ENCODE measurements around the gene OASL.

OASL gene

DNA sequence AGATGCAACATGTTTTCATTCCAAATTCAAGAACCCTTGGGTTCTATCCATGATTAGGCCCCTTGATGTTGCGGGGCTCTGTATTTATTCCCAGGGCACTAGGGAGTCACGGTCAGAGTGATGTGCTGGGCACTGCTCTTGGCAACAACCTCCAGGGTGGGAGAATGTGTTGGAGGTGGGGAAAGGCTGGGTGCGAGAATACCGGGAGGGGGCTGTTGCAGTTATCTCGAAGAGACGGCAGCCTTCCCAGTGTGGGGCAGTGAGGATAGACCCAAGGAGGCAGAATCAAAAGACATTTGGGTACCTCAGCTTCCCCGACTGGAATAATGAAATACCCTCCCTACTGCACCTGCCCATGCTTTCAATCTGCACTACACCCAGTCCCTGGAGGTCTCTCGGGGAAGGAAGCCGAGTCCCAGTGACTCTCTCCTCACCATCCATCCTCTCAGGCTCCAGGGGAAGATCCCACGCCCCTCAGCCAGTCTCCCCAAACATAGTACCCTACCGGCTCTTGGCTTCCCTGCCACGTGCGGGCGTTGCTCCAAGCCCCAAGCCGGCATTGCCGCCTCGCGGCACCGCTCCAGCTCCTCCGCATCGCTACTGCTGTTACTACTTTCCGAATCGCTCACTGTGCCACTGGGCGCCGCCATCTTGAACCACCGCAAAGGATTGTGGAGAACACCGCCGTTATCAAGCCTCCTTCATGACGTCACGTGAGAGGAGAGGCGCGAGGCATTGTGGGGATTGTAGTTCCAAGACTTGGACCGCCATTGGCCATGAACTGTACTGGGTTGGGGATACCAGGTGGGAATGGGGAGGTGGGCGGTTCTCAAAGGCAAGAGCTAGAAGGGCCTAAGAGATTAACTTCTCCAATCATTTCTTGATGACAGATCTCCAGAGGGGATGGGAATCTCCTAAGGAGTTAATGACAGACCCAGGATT, 22.9 kb downstream of the OASL start, which contains the start of gene C12orf43:
TSS of gene C12orf43 (minus strand) at position 663 of the 942 bp plus-strand sequence. CDS start at position 650, 13 bp downstream.
- DNase-seq (ENCODE audit: low read depth in 2 of 3, low spot score in 1 of 3) = peak; percentile 88 to 96 (median 91)

DNA sequence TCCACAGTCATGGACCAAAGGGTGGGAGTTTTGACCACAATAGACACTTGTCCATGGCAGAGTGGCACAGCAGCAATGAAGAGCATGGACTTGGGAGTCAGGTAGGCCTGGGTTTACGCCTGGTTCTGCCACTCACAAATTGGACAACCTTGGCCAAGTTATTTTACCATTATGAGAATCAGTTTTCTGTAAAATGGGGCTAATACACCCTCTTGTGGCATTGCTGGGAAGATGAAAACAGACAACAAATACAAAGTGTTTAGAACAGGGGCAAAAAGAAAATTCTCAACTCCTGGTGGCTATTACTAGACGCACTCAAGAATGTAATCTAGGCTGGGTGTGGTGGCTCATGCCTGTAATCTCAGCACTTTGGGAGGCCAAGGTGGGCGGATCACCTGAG, 25.3 kb downstream of the OASL start:
- no peak for DNase-seq (ENCODE audit: low read depth in 2 of 3, low spot score in 1 of 3)

DNA sequence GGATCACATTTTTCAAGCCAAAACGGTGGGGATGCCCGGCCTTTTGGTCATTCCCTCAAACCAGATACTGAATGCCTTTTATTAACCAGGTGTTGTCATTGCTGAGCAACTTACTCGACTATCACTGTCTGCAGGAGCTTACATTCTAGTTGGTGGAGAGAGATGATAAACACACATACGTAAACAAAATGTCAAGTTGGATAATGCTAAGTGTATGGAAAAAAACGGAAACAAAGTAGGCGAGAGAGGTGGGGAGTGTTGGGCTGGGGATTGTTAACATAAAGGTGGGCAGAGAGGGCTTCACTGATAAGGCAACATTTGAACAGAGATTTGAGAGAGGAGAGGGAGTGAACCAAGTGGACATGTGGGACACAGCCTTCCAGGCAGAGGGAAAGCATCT, 27.2 kb downstream of the OASL start:
- no peak for DNase-seq (ENCODE audit: low read depth in 2 of 3, low spot score in 1 of 3)

DNA sequence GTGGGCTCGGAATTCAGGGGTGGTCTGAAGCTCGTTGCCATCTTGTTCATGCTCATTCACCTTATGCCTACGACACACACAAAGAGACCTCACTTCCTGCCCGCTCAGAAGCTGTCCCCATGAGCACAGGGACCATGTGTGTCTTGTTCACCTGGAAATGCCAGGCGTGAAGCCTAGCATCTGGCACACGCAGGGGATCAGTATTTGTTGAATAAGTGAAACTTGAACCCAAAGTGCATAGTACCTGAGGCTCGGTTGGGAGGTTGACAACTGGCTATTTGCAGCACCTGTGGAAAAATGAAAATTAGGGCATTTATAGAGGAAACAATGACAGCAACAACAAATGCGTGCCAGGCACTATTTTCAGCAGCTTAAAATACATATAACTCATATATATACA, 28.2 kb downstream of the OASL start:
- no peak for DNase-seq (ENCODE audit: low read depth in 2 of 3, low spot score in 1 of 3)

DNA sequence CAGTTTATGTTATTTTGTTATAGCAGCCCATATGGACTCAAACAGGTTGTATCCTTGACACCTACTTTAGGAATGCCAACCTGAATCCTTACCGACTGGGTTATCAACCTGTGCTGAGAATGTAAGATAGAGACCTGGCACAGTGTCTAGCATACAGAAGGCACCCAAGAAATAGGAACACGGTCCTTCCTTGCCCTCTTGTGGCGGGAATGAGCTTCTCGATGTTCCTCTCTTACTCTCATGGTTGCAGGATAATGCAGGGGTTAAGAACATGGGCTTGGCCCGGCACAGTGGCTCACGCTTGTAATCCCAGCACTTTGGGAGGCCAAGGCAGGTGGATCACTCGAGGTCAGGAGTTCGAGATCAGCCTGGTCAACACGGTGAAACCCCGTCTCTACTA, 29.3 kb downstream of the OASL start:
- no peak for DNase-seq (ENCODE audit: low read depth in 2 of 3, low spot score in 1 of 3)

DNA sequence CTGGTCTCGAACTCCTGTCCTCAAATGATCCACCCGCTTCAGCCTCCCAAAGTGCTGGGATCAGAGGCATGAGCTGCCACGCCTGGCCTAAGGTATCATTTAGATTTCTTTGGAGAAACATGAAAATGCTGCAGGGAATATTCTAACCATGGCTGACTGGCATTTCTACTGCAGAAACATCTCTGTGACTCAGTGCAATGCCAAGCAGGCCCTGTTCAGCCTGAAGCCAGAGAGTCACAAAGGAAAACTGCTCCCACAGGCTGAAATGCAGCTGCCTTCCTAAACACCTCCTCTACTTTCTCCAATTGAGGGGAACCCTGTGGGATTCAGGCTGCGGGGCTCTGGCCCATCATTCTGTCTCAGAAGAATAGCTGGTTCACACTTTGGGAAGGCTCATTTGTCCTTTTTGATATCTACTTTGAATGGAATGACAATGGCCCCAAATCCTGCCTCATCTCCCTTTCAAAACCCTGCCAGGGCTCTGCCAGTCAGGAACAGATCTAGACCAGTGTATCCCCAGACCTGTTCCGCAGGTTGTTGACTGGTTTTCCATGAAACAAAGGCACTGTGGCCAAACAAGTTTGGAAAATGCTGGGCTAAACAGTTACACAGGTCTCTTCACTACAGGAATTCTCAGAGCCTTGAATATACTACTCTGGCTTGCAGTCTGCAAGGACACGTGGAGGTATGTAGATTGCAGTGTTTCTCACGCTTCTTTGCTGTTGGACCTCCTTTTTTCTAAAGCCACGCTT, 30.5 kb downstream of the OASL start:
- DNase-seq (ENCODE audit: low read depth in 2 of 3, low spot score in 1 of 3) = no peak

DNA sequence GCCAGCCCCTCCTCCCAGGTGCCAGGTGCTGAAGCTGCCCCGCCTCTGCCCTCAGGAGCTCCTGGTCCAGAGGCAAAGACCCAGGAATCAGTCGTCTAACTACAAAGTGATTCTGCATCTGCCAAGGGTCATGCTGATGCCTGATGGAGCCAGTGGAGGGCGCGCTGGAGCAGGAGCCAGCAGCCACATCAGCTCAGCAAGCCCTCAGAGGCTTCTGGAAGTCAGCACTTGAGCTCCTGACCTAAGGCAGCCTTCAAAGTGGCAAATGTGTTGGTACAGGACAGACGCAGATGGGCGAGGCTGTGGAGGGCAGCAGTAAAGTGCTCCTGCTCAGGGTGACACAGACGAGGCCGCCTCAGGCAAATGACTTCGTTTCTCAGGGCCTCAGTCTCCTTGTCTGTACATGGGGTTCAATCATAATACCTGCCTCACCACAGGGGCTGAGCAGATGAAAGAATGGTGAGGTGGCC, 33.7 kb downstream of the OASL start:
- DNase-seq (ENCODE audit: low read depth in 2 of 3, low spot score in 1 of 3) = peak; percentile 36 to 41 (median 39)

DNA sequence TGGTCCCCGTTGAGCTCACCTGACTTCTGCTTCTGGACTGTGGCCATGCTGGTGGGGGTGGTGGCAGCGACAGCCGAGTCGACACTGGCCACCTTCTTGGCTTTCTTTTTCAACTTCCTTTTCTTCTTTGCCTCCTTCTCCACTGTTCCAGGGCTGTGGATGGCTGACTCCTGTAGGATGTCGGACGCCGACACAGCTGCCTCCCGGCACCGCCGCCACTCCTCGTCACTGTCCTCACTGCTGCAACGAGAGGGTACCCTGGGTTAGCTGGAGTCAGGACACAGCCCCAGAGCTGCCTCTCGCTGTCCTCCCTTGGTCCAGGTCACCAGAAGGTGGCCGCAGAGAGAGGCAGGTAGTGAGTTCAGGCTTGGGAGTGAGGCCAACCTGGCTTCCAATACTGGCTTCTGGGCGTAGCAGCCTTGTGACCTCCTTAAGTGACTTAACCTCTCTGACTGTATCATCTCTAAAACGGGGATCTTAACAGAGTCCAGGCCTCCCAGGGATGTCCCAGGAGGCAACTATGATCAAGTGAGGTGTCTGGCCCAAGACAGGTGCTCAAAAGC, 34.7 kb downstream of the OASL start:
- DNase-seq (ENCODE audit: low read depth in 2 of 3, low spot score in 1 of 3) = no peak

DNA sequence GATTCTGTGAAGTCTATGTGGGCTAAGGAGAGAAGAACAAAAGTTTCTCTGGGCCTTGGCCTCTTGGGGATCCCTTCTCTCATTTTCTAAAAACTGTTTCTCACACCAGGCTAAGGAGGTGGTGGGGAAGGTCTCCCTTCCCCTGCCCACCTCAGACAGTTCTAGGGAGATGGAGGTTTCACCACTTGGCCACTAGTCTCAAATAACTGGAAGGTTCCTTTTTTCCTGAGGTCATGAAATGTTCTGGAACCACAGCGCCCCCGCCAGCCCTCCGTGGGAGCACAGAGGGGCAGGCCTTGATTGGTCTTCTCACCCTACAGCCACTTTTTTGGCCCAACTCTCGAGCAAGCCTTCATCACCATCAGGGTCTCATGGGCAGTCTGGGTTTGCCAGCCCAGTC, 35.4 kb downstream of the OASL start:
- no peak for DNase-seq (ENCODE audit: low read depth in 2 of 3, low spot score in 1 of 3)

DNA sequence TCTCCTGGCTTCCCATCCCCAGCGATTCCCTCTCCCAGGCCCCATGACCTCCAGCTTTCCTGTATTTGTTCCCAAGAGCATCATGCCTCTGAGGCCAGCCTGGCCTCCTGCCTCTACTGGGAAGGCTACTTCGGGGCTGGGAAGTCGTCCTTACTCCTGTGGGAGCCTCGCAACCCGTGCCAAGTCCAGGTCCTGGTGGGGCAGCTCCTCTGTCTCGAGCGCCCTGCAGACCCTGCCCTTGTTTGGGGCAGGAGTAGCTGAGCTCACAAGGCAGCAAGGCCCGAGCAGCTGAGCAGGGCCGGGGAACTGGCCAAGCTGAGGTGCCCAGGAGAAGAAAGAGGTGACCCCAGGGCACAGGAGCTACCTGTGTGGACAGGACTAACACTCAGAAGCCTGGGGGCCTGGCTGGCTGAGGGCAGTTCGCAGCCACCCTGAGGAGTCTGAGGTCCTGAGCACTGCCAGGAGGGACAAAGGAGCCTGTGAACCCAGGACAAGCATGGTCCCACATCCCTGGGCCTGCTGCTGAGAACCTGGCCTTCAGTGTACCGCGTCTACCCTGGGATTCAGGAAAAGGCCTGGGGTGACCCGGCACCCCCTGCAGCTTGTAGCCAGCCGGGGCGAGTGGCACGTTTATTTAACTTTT, 37.1 kb downstream of the OASL start:
- no peak for DNase-seq (ENCODE audit: low read depth in 2 of 3, low spot score in 1 of 3)

DNA sequence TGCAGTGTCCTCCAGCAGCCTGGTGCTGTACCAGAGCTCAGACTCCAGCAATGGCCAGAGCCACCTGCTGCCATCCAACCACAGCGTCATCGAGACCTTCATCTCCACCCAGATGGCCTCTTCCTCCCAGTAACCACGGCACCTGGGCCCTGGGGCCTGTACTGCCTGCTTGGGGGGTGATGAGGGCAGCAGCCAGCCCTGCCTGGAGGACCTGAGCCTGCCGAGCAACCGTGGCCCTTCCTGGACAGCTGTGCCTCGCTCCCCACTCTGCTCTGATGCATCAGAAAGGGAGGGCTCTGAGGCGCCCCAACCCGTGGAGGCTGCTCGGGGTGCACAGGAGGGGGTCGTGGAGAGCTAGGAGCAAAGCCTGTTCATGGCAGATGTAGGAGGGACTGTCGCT, 38.0 kb downstream of the OASL start:
- no peak for DNase-seq (ENCODE audit: low read depth in 2 of 3, low spot score in 1 of 3)

DNA sequence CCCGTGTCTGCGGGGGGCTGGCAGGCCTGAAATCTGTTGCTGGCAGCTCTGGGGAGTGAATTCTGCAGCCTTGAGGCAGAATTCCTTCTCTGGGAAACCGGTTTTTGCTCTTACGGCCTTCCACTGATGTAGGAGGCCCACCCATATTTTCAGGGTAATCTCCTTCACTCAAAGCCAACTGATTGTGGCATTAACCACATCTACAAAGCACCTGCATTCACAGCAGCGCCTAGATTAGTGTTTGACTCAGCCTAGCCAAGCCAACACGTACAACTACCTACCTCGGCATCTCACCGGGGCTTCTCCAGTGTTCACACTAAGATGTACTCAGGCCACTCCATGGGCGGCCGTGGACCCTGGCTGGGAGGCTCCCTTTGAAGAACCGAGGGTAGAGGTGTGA, 38.5 kb downstream of the OASL start:
- DNase-seq (ENCODE audit: low read depth in 2 of 3, low spot score in 1 of 3) = no peak

DNA sequence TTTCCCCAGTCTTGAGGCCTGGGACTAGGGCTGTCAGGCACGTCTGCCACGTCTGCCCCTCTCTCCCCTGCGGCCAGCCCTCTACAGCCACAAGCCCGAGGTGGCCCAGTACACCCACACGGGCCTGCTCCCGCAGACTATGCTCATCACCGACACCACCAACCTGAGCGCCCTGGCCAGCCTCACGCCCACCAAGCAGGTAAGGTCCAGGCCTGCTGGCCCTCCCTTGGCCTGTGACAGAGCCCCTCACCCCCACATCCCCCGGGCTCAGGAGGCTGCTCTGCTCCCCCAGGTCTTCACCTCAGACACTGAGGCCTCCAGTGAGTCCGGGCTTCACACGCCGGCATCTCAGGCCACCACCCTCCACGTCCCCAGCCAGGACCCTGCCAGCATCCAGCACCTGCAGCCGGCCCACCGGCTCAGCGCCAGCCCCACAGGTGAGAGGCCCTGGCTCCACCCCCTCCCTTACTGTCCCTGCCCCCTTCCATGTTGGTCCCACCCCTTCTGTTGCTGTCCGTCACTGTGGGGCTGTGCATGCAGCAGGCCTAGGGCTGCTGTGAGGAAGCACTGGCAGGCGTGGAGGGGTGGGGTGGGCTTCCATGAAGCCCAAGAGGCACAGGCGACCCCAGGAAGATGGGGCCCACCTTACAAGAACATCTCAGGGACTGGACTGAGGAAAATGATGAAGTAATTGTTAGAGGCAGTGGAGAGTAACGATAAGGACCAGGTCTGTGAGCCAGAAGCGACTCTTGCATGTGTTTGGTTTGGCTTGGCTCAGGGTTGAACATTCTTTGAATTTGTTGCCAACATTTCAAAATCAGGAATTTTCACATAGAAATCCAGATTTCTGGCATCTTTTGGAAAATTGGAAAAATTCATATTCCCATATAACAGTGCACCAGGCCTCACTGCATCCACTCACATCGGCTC, 39.6 kb downstream of the OASL start:
- DNase-seq (ENCODE audit: low read depth in 2 of 3, low spot score in 1 of 3) = no peak

DNA sequence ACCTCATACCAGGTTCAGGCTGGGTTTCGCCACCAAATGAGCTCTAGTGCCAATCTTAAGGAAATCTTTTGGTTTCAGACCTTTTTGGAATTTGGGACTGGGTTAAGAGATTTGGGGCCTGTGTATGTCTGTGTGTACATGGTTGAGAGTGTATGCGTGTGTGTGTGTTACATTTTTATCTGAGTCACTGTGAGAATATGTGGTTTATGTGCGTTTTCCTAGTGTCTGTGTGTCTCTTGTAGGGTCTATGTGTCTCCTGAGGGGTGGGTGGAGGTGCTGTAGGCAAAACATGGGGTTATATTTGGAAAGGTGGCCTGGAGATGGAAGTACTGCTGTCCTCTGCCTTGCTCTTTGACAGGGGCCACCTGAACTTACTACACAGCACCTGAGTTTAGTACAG, 40.6 kb downstream of the OASL start:
- no peak for DNase-seq (ENCODE audit: low read depth in 2 of 3, low spot score in 1 of 3)

DNA sequence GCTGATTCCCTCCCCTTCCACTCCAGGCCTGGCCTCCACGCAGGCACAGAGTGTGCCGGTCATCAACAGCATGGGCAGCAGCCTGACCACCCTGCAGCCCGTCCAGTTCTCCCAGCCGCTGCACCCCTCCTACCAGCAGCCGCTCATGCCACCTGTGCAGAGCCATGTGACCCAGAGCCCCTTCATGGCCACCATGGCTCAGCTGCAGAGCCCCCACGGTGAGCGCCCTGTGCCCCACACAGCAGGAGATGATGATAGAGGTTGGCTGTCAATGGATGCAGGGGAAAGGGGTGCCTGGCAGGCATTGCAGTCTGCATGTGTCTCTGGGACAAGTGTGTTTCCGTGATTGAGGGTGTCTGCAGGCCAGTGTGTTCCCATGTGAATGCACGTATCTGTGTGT, 41.6 kb downstream of the OASL start:
- no peak for DNase-seq (ENCODE audit: low read depth in 2 of 3, low spot score in 1 of 3)

DNA sequence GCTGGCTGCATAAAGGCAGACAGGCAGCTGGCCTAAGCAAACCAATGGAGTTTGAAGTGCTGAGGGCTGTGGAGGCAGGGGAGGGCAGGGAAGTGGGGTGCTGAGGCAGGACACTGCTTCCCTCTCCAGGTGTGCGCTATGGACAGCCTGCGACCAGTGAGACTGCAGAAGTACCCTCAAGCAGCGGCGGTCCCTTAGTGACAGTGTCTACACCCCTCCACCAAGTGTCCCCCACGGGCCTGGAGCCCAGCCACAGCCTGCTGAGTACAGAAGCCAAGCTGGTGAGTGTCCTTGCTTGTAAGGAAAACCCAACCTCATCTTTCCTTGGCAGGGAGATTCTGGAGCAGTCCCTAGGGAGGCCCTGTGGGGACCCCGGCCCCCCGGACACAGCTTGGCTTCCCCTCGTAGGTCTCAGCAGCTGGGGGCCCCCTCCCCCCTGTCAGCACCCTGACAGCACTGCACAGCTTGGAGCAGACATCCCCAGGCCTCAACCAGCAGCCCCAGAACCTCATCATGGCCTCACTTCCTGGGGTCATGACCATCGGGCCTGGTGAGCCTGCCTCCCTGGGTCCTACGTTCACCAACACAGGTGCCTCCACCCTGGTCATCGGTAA, 42.8 kb downstream of the OASL start:
- DNase-seq (ENCODE audit: low read depth in 2 of 3, low spot score in 1 of 3) = no peak

DNA sequence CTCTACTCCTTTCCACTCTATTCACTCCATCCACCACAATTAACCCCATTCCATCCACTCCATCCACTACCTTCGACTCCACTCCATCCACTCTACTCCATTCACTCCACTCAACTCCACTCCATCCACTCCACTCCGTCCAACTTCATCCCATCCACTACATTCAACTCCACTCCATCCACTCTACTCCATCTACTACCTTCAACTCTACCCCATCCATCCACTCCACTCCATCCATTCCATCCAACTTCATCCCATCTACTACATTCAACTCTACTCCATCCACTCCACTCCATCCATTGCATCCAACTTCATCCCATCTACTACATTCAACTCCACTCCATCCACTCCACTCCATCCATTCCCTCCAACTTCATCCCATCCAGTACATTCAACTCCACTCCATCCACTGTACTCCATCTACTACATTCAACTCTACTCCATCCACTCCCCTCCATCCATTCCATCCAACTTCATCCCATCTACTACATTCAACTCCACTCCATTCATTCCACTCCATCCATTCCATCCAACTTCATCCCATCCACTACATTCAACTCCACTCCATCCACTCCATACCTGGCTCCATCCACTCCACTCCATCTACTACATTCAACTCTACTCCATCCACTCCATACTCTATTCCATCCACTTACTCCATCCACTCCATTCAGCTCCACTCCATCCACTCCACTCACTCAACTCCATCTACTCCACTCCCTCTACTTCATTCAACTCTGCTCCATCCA, 44.3 kb downstream of the OASL start:
- DNase-seq (ENCODE audit: low read depth in 2 of 3, low spot score in 1 of 3) = no peak

DNA sequence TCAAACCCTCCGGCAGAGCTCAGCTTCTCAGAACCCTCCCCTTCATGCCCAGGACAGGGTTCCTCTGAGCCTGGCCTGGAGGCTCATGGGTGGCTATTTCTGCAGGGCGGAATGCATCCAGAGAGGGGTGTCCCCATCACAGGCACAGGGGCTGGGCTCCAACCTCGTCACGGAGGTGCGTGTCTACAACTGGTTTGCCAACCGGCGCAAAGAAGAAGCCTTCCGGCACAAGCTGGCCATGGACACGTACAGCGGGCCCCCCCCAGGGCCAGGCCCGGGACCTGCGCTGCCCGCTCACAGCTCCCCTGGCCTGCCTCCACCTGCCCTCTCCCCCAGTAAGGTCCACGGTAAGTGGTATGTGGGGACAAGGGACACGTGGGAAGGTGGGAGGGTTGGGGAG, 45.0 kb downstream of the OASL start:
- DNase-seq (ENCODE audit: low read depth in 2 of 3, low spot score in 1 of 3) = no peak

DNA sequence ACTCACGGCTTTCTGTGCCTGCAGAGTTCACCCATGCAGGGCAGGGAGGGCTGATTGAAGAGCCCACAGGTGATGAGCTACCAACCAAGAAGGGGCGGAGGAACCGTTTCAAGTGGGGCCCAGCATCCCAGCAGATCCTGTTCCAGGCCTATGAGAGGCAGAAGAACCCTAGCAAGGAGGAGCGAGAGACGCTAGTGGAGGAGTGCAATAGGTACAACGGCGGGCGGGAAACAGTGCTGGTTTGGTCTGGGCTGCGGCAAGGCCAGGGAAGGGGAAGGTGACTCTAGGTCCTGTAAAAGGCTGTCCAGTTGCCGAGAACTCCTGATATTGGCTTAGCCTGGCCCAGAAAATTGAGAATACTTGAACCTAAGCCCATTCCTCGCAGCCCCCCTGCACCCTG, 45.5 kb downstream of the OASL start:
- no peak for DNase-seq (ENCODE audit: low read depth in 2 of 3, low spot score in 1 of 3)
